Heart left ventricle (tissue), 16 donors: ENCODE results near the gene S100A7A. TPM values are rescaled to one million over a fixed set of nuclear protein-coding genes. Genes with fewer than 3 reads are reported as not detected.

ENCODE experiments used
- ATAC-seq, 4 donors: fragments of 200-7000 bp; cut with Tn5 transposase; one replicate each; pipeline ENCODE4 v1.9.1; 2020 to 2022; ENCODE audit warnings: moderate library complexity in 4 of 4, mild to moderate bottlenecking in 3 of 4, moderate number of reproducible peaks in 1 of 4
- DNase-seq, 5 donors: peaks; one replicate each; pipeline ENCODE4 v3.0.0-alpha.2; 2020
- H3K27ac ChIP-seq, 12 donors: fragments of 200-600 bp; sonication (generic) in 4 of 12; one replicate each; pipeline versions ENCODE4 v1.5.0 to v1.8.0; 2016 to 2022; ENCODE audit warnings: mild to moderate bottlenecking in 2 of 12
- H3K27me3 ChIP-seq, 9 donors: fragments of 200-600 bp; sonication (generic) in 2 of 9; one replicate each; pipeline versions ENCODE4 v1.5.1 to v1.8.0; 2016 to 2022; ENCODE audit warnings: mild to moderate bottlenecking in 3 of 9
- H3K36me3 ChIP-seq, 9 donors: fragments of 200-600 bp; sonication (generic) in 2 of 9; one replicate each; pipeline versions ENCODE4 v1.5.0 to v1.8.0; 2018 to 2022; ENCODE audit warnings: mild to moderate bottlenecking in 2 of 9
- H3K4me1 ChIP-seq, 12 donors: fragments of 200-600 bp; sonication (generic) in 4 of 12; one replicate each; pipeline versions ENCODE4 v1.5.0 to v1.8.0; 2016 to 2022; ENCODE audit warnings: mild to moderate bottlenecking in 3 of 12
- H3K4me3 ChIP-seq, 12 donors: fragments of 200-600 bp; sonication (generic) in 4 of 12; one replicate each; pipeline versions ENCODE4 v1.5.0 to v1.8.0; 2017 to 2022; ENCODE audit warnings: mild to moderate bottlenecking in 9 of 12, moderate library complexity in 4 of 12
- H3K9me3 ChIP-seq, 12 donors: fragments of 200-600 bp; sonication (generic) in 4 of 12; one replicate each; pipeline versions ENCODE4 v1.5.0 to v1.8.0; 2016 to 2022; ENCODE audit warnings: mild to moderate bottlenecking in 1 of 12
- CTCF ChIP-seq, 12 donors: fragments of 200-600 bp; sonication (generic) in 4 of 12; IDR thresholded peaks; one replicate each; pipeline versions ENCODE4 v1.5.0 to v1.8.0; 2018 to 2022; ENCODE audit warnings: antibody characterized with exemption in 12 of 12, mild to moderate bottlenecking in 5 of 12
- POLR2A ChIP-seq, 2 donors: fragments of 450-650 bp; IDR thresholded peaks; one replicate each; pipeline ENCODE4 v1.6.1; 2017; ENCODE audit warnings: antibody characterized with exemption in 2 of 2, mild to moderate bottlenecking in 2 of 2, moderate library complexity in 2 of 2
- WGBS, 4 donors: extraction: QIAGEN DNeasy Blood & Tissue Kit in 2 of 4; methylation state at CpG; one replicate each; pipeline versions ENCODE4 v1.1.5 to v1.1.7; 2013 to 2018; 5-methylcytosine and 5-hydroxymethylcytosine counted together
- intact Hi-C, 10 donors: fragments of 100-400 bp; cut with DNase I; formaldehyde crosslinking; loops; one replicate each; pipeline versions ENCODE4 v1.11.1 to v1.14.2; 2022
- polyA plus RNA-seq, 2 donors: library from polyadenylated mRNA; stranded (reverse); fragments of 200-250 nt; gene quantifications; one replicate each; pipeline ENCODE4 v1.2.3, GENCODE V29; 2013
- total RNA-seq, 9 donors: library from RNA; depleted of rRNA in 2 of 9; stranded (reverse); fragments of >200 nt in 2 of 9; fragmentation: NEBNext Ultra II Directional in 3 of 9; extraction: Animal tissue kit (Norgen Biotek cat#: 25700) in 3 of 9; gene quantifications; one replicate each; pipeline versions ENCODE4 v1.1.0 to v1.2.4, GENCODE V29; 2016 to 2023
- donor health status: ischemic (EF 13 %, LVEDD 7.1; RV severe dilation, severe dysfunction).
- donor health status: healthy with polysubstance abuse.
- donor health status: DM: no; HTN: yes; CAD: no.
- donor health status: DM: no; HTN: no; CAD: no.
- donor health status: ischemic (EF 25% LVEDD 6.9; RV normal size, moderate dysfunction).
- donor health status: ischemic (EF 25% LVEDD 5.7; RV mildly dilated, moderate dysfunction).
- donor health status: healthy.
- donor health status: DM: yes; HTN: yes; CAD: no.
- donor health status: ischemic (EF 35%, LVEDD 5.7; RV mildly dilated, moderate dysfunction).
- donor health status: nonischemic (EF 11% LVEDD 7.7; RV severe dilation, severe dysfunction).
- donor health status: DM: yes; HTN: yes; CAD: no.
- donor health status: PGD.
- donor health status: ischemic (EF 29% LVEDD 5.4; RV normal size, mild dysfunction).
- donor health status: nonischemic (EF 23%, LVEDD 6.1; RV moderate dilation, normal function).

S100A7A gene
- total and polyA plus RNA-seq, 11 donors, result not detected

GRCh38 chr1:153426809-153427208, 10.5 kb downstream of the S100A7A start:
- H3K9me3 ChIP-seq, result no peaks in the 10 kb centered on the region
- no peak overlapping the region for H3K27ac ChIP-seq
- intact Hi-C loops, result no loop called here
- H3K36me3 ChIP-seq, result no peaks in the 10 kb centered on the region
- ATAC-seq, result no peak
- DNase-seq, result no peak
- TF ChIP-seq POLR2A (IDR thresholded peaks at IDR 0.05) (no peak), CTCF (IDR thresholded peaks at IDR 0.05) (no peak)
- H3K4me1 ChIP-seq, result no peaks in the 10 kb centered on the region
- H3K4me3 ChIP-seq, result no peak overlapping the region
- H3K27me3 ChIP-seq, result peaks cover 0 to 35% (median 2%) of the 10 kb centered on the region in 9 donors
- 21 to 51% (median 28%) methylated on average over 1 of the region's 1 CpG for WGBS, 4 donors

- H3K27me3 ChIP-seq, result peaks cover 0 to 35% (median 2%) of the 10 kb centered on the region in 9 donors
These were observed 11.8 kb downstream of the S100A7A start for GRCh38 chr1:153428073-153428638.

DNA sequence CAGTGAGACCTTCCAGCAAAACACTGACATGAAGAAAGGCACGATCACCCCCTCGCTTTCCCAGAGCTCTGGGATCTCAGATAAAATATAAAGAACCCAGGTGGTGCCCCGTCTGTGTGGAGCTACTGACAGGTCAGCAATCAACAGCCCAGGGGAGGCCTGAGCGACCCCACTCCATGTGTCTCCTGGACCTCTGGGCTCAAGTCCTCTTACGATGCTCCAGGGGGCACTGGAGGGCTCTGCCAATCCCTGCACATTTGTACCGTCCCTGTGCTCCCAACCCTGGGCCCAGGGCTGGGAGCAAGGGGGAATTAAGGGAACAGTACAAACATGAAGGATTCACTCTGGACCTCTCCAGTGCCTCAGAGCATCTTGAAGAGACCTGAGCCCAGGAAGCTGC, 12.5 kb downstream of the S100A7A start:
- Histone ChIP-seq H3K36me3 (no peaks in the 10 kb centered on the region), H3K27ac (no peak overlapping the region), H3K4me3 (no peak overlapping the region), H3K9me3 (no peaks in the 10 kb centered on the region), H3K27me3 (peaks cover 0 to 32% (median 2%) of the 10 kb centered on the region in 9 donors), H3K4me1 (no peaks in the 10 kb centered on the region)
- 32 to 45% (median 44%) methylated on average over 4 to 6 of the region's 6 CpGs for WGBS, 4 donors
- ATAC-seq (no peak), DNase-seq (no peak)
- intact Hi-C loops, result no loop called here
- TF ChIP-seq CTCF (IDR thresholded peaks at IDR 0.05) (no peak), POLR2A (IDR thresholded peaks at IDR 0.05) (no peak)

More at GRCh38 chr1:153428073-153428638, 11.8 kb downstream of the S100A7A start:
- no peak for ATAC-seq
- Histone ChIP-seq H3K4me1 (no peaks in the 10 kb centered on the region), H3K27ac (no peak overlapping the region), H3K36me3 (no peaks in the 10 kb centered on the region), H3K9me3 (no peaks in the 10 kb centered on the region), H3K4me3 (no peak overlapping the region)
- intact Hi-C loops, result no loop called here
- DNase-seq, result no peak
- TF ChIP-seq CTCF (IDR thresholded peaks at IDR 0.05) (no peak), POLR2A (IDR thresholded peaks at IDR 0.05) (no peak)
- 70 to 79% (median 76%) methylated on average over 12 of the region's 12 CpGs for WGBS, 4 donors

- DNase-seq (no peak), ATAC-seq (no peak)
- Histone ChIP-seq H3K27me3 (peaks cover 0 to 31% (median 4%) of the 10 kb centered on the region in 9 donors), H3K36me3 (no peaks in the 10 kb centered on the region), H3K4me3 (no peak overlapping the region), H3K27ac (no peak overlapping the region), H3K4me1 (no peaks in the 10 kb centered on the region), H3K9me3 (no peaks in the 10 kb centered on the region)
- TF ChIP-seq POLR2A (IDR thresholded peaks at IDR 0.05), result no peak
- no peak for TF ChIP-seq CTCF (IDR thresholded peaks at IDR 0.05)
- 62 to 77% (median 70%) methylated on average over 5 to 7 of the region's 7 CpGs for WGBS, 4 donors
- intact Hi-C loops, result no loop called here
These were observed 13.2 kb downstream of the S100A7A start for GRCh38 chr1:153429266-153430165.
